Measurements from ENCODE around the gene DNAJC11.
A peak's percentile ranks its signal among the peaks of the same experiment; 100 is the strongest.
"Not testable (repeated sequence)": the region's sequence is repeated elsewhere in the genome, so short reads cannot be mapped to it uniquely, and the experiment has no call there.

DNAJC11 gene

DNA sequence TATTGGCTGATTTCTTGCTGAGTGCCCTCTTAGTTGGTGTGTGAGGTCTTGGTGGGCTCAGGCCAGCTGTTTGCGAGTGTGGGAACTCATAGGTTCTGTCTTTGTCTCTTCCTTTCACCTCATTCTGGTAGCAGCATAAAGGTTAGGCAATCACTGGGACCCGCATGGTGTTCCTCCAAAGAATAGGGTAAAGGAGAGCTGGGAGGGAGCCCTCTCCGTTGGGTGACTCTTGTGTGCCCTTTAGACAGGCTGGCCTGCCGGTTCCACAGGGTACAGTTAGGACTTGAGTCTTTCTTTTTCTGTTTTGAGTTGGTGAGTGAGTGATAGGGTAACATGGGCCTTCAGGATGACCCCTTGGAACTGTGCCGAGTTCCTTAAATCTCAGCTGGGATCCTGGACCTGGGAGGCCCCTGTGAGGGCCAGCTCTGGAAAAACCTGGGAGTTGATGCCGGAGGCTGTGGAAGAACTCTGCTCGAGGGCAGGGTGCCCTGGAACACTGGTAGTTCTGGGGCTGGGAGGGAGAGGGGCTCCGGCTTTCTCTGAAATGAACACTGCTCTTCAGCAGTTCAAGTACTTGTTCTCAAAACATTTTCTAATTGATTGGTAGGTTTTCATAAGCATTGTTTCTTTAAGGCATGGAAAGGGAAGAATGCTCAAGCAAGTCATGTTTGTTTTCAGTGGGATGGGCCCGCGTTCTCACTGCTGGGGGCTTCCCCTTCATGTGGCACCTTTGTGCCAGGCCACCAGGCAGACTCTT, 79.0 kb downstream of the DNAJC11 start:
- no peak for DNase-seq

GRCh38 chr1:6621429-6622391, 79.9 kb downstream of the DNAJC11 start:
- no peak for DNase-seq

GRCh38 chr1:6619045-6619444, 82.6 kb downstream of the DNAJC11 start:
- no peak for DNase-seq

DNA sequence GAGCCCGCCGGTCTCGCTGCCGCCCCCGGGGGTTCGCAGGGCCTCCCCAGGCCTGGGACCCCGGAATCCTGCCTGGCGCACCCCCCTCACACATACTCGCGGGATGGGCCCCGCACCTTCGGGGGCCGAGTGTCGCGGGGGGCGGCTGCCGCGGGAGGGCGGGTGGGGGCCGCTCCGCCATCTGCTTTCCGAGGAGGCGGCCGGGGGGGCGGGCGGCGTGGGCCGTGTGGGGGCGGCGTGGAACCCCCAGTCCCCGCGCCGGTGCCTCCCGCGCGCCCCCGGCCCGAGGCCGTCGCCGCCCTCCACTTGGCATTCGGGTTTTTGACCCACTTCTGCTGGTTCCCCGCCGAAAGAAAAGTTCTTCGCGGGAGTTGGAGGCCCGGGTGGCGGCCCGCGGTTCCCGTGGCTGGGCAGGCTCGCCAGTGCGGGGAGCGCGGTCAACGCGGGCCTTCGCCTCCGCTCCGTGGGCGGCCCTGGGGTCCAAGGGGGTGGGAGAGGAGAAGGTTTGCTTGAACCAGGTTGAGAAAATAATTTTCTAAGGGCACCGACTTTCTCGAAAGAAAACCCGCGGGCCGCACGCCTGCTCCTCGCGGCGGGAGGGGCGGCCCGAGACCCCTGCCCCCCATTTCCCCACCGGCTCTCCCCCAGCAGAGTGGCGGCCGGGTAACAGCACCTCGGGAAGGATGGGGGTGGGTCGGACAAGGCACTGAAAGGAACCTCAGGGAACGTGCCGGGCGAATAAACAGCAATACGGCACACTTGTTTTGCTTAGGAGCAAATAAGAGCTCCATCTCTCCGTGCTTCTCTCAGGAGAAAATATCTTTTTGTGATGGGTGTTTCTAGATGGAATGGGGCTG, 86.5 kb downstream of the DNAJC11 start:
- DNase-seq = peak; percentile 13

GRCh38 chr1:6614019-6614928, 87.3 kb downstream of the DNAJC11 start:
- DNase-seq = peak; percentile 27

- peak; percentile 99 for DNase-seq
Observed at GRCh38 chr1:6613361-6614018, 88.1 kb downstream of the DNAJC11 start, which contains the start of gene PHF13. Gene PHF13, plus strand, starts transcription at chr1:6613731. Its CDS starts 336 bp downstream, at chr1:6614067.

DNA sequence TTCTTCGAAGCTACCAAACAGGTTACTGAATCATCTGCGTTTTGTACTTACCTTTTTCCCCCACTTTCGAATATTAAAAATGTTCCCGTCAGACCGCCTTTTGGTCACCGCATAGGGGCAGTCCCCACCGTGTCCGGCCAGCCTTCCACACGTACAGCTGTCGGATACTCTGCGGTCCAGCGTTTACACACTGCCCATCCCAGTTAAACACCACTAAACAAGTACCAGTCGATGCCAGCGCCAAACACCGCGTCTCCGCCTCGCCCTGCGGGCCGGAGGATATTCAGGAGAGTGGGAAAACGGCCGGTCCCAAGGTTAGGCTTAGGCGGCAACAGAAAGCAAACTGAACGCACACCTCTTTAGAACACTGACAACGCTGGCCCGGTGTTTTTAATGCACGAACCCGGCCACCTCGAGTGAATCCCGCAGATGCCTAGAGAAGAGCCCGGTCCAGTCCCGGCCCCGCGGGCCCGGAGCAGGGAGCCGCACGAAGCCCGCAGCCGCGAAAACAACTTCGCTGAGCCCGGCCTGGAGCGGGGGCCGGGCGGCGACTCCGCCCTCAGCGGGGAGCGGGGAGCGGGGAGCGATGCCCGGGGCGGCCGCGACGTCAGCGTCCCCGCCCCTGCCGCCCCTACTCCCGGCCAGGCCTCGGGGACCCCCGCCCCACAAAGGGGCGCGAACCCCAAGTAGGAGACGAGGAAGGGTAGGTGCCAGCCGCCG, 88.8 kb downstream of the DNAJC11 start:
- peak; percentile 55 for DNase-seq

- peak; percentile 42 for DNase-seq
Observed at GRCh38 chr1:6603915-6604558, 97.6 kb downstream of the DNAJC11 start.

DNA sequence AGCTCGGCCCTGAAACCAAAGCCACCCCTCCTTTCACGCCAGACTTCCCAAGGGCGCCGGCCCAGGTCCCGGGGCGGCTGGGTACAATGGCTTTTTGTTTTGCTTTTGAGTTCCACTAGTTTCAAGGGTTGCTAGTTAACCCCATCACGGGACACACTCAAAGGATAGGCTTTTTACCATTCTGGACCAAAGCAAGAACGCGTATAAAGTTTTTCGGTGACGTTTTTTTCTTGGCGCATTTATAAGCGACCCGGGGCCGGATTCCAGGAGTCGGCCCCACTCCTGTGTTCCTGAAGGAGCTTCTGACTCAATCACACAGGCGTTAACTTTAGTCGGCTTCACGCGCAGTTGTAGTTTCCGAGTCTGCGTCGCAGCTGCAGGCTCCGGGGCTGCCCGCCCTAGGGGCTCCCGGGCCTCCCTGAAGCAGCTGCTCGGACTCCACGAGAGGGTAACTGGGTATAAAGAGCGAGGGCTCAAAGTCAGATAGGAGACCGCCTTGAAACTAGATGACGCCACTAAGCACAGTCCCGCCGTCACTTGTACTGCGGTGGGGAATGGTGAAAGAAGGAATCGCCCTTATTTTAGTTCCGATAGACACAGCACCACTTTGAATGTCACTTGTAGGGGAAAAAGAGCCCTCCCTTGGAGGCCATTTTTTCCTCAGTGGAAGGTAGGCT, 98.2 kb downstream of the DNAJC11 start:
- peak; percentile 81 for DNase-seq

- peak; percentile 94 for DNase-seq
Observed at GRCh38 chr1:6602669-6603237, 98.9 kb downstream of the DNAJC11 start, which contains the start of gene KLHL21. Gene KLHL21, minus strand, starts transcription at chr1:6602869. Its CDS starts 52 bp downstream, at chr1:6602817.

GRCh38 chr1:6601923-6602668, 99.5 kb downstream of the DNAJC11 start:
- peak; percentile 21 for DNase-seq

GRCh38 chr1:6601049-6601922, 100.3 kb downstream of the DNAJC11 start:
- peak; percentile 89 for DNase-seq

DNA sequence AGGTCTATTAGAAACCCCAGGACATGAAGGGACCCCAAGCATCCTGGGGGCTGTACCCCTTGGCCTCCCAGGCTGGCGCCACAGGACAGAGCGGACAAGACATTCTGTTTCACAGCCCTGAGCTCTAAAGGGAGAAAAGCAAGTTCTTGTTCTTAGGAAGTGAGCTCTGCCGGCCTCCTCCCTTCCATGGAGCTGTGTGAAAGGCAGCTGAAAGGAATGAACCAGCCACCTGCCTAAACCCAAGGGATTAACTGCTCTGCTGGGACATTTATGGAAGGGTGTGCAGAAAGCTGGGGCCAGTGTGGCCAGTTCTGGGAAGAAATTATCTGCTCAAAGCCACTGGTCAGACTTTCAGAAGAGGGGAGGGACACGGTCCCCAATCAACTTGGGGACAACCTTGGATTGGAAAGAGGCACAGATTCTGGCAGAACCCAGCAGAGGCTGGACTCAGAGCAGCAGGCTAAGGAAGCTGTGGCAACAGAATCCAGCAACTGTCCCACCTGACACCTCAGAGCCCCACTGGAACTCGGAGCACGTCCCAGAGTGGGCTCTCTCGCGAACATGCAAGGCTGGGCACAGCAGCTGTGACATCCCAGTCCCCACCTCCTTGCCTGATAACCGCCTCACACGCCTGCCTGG, 101.1 kb downstream of the DNAJC11 start:
- DNase-seq = no peak

- DNase-seq = not testable (repeated sequence)
Observed at GRCh38 chr1:6599991-6600390, 101.6 kb downstream of the DNAJC11 start.

DNA sequence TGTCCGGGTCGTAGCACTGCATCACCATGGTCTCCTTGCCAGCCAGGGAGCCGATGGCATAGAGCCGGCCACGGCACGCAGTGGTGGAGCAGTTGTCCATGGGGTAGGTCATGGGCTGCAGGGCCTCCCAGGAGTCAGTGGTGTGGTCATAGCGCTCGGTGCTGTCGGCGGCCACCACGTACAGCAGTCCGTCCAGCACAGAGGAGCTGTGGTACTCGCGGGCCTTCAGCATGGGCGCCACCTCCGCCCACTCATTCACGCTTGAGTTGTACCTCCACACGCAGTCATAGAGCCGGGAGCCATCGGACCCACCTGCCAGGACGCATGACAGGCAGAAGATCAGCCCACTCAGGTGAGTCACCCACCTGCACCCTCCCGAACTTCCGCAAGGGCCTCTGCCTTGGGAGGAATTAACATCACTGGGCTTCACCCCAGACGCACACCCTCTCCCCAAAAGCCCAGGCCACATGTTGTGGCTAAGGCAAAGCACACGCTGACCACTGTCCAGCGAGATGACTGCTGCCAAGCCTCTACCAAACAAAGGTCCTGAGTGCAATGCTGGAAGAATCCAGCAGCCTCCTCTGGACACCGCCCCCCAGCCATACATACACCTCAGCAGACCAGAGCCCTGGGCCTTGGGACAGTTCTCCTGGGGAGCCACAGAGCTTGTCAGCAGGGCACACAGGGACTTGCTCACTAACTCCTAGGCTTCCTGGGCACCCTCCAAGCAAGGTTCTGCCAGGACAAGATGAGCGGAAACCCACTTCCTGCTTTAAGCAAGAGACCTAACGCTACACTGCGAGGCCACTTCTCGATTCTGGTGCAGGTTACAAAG, 102.3 kb downstream of the DNAJC11 start:
- peak; percentile 59 for DNase-seq

DNA sequence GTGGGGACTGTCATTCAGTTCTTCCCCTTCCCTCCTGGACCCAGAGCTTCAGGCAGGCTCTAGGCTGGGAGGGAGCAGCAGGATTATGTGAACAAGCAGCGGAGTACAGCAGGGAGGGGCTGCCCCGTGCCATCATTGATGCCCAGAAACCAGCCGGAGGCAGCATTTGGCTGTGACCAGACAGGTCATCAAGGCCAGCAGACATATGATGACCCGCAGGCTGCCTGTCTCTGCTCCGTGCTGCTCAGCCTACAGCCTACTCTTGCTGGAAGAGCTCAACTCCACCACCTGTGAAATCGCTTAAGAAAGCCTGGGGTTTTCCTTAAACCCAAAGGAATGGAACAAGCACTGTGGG, 103.9 kb downstream of the DNAJC11 start:
- DNase-seq = no peak
